OCI-LY1 (cell line): ENCODE data around the gene ROR1.

Experiments
- CTCF ChIP-seq: fragments of 200-600 bp; sonication (generic), shearing (Covaris generic); IDR thresholded peaks from 2 replicates; pipeline ENCODE4 v1.5.1; 2017; ENCODE audit warnings: mild to moderate bottlenecking, antibody characterized with exemption, low read length, moderate library complexity, mixed read lengths
- EZH2 ChIP-seq: fragments of 200-600 bp; sonication (generic), shearing (Covaris generic); IDR thresholded peaks from 2 replicates; pipeline ENCODE4 v1.8.0; 2017; ENCODE audit warnings: borderline replicate concordance, mixed run types, mild to moderate bottlenecking, antibody characterized with exemption, low read length, moderate library complexity, mixed read lengths

- TF ChIP-seq CTCF (no peak), EZH2 (no peak)
Observed at GRCh38 chr1:63912643-63913042, 138.8 kb downstream of the ROR1 start.
